GM23338 (cell line): ENCODE measurements around the gene MYOM1. TPM values are rescaled to one million over a fixed set of nuclear protein-coding genes. Genes with fewer than 3 reads are reported as not detected.

Source experiments
- ATAC-seq: fragments of 200-7000 bp; cut with Tn5 transposase; 3 replicates; pipeline ENCODE4 v1.9.1; 2020
- DNase-seq: peaks from one replicate; pipeline ENCODE4 v3.0.0-alpha.2; 2015; ENCODE audit warnings: low spot score
- H2AFZ ChIP-seq: fragments of 200-600 bp; sonication (generic); 2 replicates; pipeline ENCODE4 v1.8.0; 2016; ENCODE audit warnings: antibody characterized with exemption, mild to moderate bottlenecking, moderate library complexity
- H3F3A ChIP-seq: fragments of 200-600 bp; sonication (generic); replicated peaks from 2 replicates; pipeline ENCODE4 v1.8.0; 2017; ENCODE audit warnings: antibody characterized with exemption, mixed run types, low read depth
- H3K27ac ChIP-seq: fragments of 200-600 bp; sonication (generic); 2 replicates; pipeline ENCODE4 v1.6.1; 2016; ENCODE audit warnings: low read depth
- H3K27me3 ChIP-seq: fragments of 200-600 bp; sonication (generic); 2 replicates; pipeline ENCODE4 v1.8.0; 2016; ENCODE audit warnings: mild to moderate bottlenecking, mixed run types, moderate library complexity; ENCODE audit not compliant: insufficient read depth
- H3K36me3 ChIP-seq: fragments of 200-600 bp; sonication (generic); 2 replicates; pipeline ENCODE4 v1.8.0; 2016; ENCODE audit warnings: mild to moderate bottlenecking; ENCODE audit not compliant: insufficient read depth
- H3K4me1 ChIP-seq: fragments of 200-600 bp; sonication (generic); 2 replicates; pipeline ENCODE4 v1.8.0; 2016; ENCODE audit warnings: mild to moderate bottlenecking, moderate library complexity; ENCODE audit not compliant: insufficient read depth
- H3K4me2 ChIP-seq: fragments of 200-600 bp; sonication (generic); 2 replicates; pipeline ENCODE4 v1.7.1; 2017; ENCODE audit warnings: mixed run types
- H3K4me3 ChIP-seq: fragments of 200-600 bp; sonication (generic); 2 replicates; pipeline ENCODE4 v1.6.1; 2016; ENCODE audit warnings: mixed run types
- H3K79me2 ChIP-seq: fragments of 200-600 bp; sonication (generic); replicated peaks from 2 replicates; pipeline ENCODE4 v1.8.0; 2017; ENCODE audit warnings: mild to moderate bottlenecking; ENCODE audit not compliant: insufficient read depth
- H3K9me2 ChIP-seq: fragments of 200-600 bp; sonication (generic); 2 replicates; pipeline ENCODE4 v1.8.0; 2017; ENCODE audit not compliant: insufficient read depth
- H4K20me1 ChIP-seq: fragments of 200-600 bp; sonication (generic); replicated peaks from 2 replicates; pipeline ENCODE4 v1.8.0; 2017; ENCODE audit warnings: mild to moderate bottlenecking; ENCODE audit not compliant: insufficient read depth
- H3K27ac Mint-ChIP-seq: 2 replicates; pipeline ENCODE4 v1.8.0; 2020; ENCODE audit warnings: inconsistent platforms, mild to moderate bottlenecking, moderate library complexity, mixed read lengths
- H3K27me3 Mint-ChIP-seq: 3 replicates; pipeline ENCODE4 v1.8.0; 2022; ENCODE audit warnings: low read depth, mild to moderate bottlenecking, moderate library complexity, mixed read lengths, inconsistent platforms; ENCODE audit not compliant: insufficient read depth, poor library complexity
- H3K36me3 Mint-ChIP-seq: 3 replicates; pipeline ENCODE4 v1.8.0; 2021; ENCODE audit warnings: low read depth, mild to moderate bottlenecking, inconsistent platforms, moderate library complexity, mixed read lengths
- H3K4me1 Mint-ChIP-seq: 3 replicates; pipeline ENCODE4 v1.8.0; 2020; ENCODE audit warnings: mild to moderate bottlenecking, inconsistent platforms, mixed read lengths
- H3K4me3 Mint-ChIP-seq: 3 replicates; pipeline ENCODE4 v1.8.0; 2021; ENCODE audit warnings: moderate library complexity, mild to moderate bottlenecking, inconsistent platforms, mixed read lengths
- H3K9me3 Mint-ChIP-seq: 3 replicates; pipeline ENCODE4 v1.8.0; 2020; ENCODE audit warnings: moderate library complexity, mild to moderate bottlenecking, inconsistent platforms, mixed read lengths
- CREB1 ChIP-seq: fragments of 250-450 bp; sonication (Bioruptor Pico); IDR thresholded peaks from 2 replicates; pipeline ENCODE4 v1.5.0; 2020; ENCODE audit warnings: low read depth, mild to moderate bottlenecking, moderate library complexity
- CTCF ChIP-seq, 2 experiments: fragments of 200-600 bp in 1 of 2; sonication (generic) in 1 of 2; conservative IDR thresholded peaks; 2 replicates each; pipeline versions ENCODE4 v1.5.1 to v1.6.1; 2016 to 2017; ENCODE audit warnings: antibody characterized with exemption in 2 of 2, low read depth in 2 of 2, mild to moderate bottlenecking in 2 of 2, moderate library complexity in 1 of 2
- EZH2 ChIP-seq: fragments of 200-600 bp; sonication (generic); IDR thresholded peaks from one replicate; pipeline ENCODE4 v1.8.0; 2017; ENCODE audit warnings: antibody characterized with exemption, mild to moderate bottlenecking, low read depth; ENCODE audit not compliant: unreplicated experiment
- EZH2phosphoT487 ChIP-seq: fragments of 200-600 bp; sonication (generic); IDR thresholded peaks from one replicate; pipeline ENCODE4 v1.8.1; 2018; ENCODE audit warnings: antibody characterized with exemption; ENCODE audit not compliant: unreplicated experiment
- JUNB ChIP-seq: IDR thresholded peaks from one replicate; pipeline ENCODE4 v1.6.1; 2016; ENCODE audit warnings: antibody characterized with exemption; ENCODE audit not compliant: unreplicated experiment
- ZNF114 ChIP-seq: fragments of 250-450 bp; sonication (Bioruptor Pico); IDR thresholded peaks from 2 replicates; pipeline ENCODE4 v1.5.0; 2020; ENCODE audit warnings: mild to moderate bottlenecking, moderate library complexity
- ZNF331 ChIP-seq: fragments of 250-450 bp; sonication (Bioruptor Pico); IDR thresholded peaks from 2 replicates; pipeline ENCODE4 v1.5.0; 2020; ENCODE audit warnings: low read depth, mild to moderate bottlenecking, moderate library complexity
- ZNF462 ChIP-seq: fragments of 250-450 bp; sonication (Bioruptor Pico); IDR thresholded peaks from 2 replicates; pipeline ENCODE4 v1.5.0; 2020; ENCODE audit warnings: mild to moderate bottlenecking, moderate library complexity
- polyA plus RNA-seq: library from polyadenylated mRNA; unstranded; fragments of >200 nt; fragmentation: Nextera tagmentation; extraction: Ambion mirVana; gene quantifications from 2 replicates; pipeline ENCODE4 v1.2.1, GENCODE V29; 2016
- total RNA-seq: library from RNA; depleted of rRNA; stranded (reverse); fragments of >200 nt; shearing (Covaris generic); gene quantifications from 2 replicates; pipeline ENCODE4 v1.2.3, GENCODE V29; 2014
- TF ChIP-seq, protein P1 (sequence below): IDR thresholded peaks from 2 replicates; pipeline ENCODE4 v1.6.1; 2016; ENCODE audit warnings: antibody characterized with exemption
- TF ChIP-seq, protein P2 (sequence below): IDR thresholded peaks from one replicate; pipeline ENCODE4 v1.6.1; 2018; ENCODE audit warnings: antibody characterized with exemption; ENCODE audit not compliant: unreplicated experiment

The MYOM1 gene
- total and polyA plus RNA-seq, 2 experiments from 2014 or later, result 0.27 to 0.38 TPM

DNA sequence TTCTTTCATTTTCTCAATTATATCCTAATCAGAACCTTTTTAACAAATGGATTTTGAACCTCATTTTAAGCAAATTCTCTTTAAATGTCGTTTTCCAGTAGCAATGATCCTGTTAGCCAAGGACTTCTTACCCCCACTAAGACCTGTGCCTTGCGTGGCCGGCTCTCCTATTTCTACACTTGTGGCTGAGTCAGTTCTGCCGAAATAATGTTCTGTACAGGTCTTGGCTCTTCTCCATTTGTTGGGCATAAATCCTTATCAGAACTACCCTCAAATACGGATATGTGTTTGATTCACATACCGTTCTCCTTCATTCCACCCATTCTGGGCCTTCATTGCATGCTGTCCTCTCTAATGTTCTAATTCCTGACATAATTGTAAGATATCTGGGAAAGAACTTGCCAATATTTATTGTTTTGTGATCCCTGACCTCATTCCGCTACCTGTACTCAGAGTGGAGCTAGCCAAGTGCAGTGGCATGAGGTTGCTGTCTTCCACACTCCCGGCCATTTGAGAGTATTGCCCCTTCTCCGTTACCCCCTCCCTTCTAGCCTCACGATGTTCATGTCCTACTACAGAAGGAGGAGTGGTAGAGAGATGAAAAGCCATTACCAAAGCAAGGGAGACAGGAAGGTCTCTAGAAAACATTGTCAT lies 78.7 kb downstream of the MYOM1 start (continued):
- TF ChIP-seq ZNF462 (CRISPR knock-in tag), result no peak
- TF ChIP-seq, protein P1, sequence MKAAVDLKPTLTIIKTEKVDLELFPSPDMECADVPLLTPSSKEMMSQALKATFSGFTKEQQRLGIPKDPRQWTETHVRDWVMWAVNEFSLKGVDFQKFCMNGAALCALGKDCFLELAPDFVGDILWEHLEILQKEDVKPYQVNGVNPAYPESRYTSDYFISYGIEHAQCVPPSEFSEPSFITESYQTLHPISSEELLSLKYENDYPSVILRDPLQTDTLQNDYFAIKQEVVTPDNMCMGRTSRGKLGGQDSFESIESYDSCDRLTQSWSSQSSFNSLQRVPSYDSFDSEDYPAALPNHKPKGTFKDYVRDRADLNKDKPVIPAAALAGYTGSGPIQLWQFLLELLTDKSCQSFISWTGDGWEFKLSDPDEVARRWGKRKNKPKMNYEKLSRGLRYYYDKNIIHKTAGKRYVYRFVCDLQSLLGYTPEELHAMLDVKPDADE, result no peak

- no peak for ATAC-seq
- TF ChIP-seq, protein P2, sequence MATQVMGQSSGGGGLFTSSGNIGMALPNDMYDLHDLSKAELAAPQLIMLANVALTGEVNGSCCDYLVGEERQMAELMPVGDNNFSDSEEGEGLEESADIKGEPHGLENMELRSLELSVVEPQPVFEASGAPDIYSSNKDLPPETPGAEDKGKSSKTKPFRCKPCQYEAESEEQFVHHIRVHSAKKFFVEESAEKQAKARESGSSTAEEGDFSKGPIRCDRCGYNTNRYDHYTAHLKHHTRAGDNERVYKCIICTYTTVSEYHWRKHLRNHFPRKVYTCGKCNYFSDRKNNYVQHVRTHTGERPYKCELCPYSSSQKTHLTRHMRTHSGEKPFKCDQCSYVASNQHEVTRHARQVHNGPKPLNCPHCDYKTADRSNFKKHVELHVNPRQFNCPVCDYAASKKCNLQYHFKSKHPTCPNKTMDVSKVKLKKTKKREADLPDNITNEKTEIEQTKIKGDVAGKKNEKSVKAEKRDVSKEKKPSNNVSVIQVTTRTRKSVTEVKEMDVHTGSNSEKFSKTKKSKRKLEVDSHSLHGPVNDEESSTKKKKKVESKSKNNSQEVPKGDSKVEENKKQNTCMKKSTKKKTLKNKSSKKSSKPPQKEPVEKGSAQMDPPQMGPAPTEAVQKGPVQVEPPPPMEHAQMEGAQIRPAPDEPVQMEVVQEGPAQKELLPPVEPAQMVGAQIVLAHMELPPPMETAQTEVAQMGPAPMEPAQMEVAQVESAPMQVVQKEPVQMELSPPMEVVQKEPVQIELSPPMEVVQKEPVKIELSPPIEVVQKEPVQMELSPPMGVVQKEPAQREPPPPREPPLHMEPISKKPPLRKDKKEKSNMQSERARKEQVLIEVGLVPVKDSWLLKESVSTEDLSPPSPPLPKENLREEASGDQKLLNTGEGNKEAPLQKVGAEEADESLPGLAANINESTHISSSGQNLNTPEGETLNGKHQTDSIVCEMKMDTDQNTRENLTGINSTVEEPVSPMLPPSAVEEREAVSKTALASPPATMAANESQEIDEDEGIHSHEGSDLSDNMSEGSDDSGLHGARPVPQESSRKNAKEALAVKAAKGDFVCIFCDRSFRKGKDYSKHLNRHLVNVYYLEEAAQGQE, result no peak
- TF ChIP-seq CTCF (conservative IDR thresholded peaks at IDR 0.05; ENCODE audit: low read depth in 2 of 2), result no peak
- no peak for TF ChIP-seq EZH2
- no peak for TF ChIP-seq ZNF114
- TF ChIP-seq CREB1, result no peak
- TF ChIP-seq, protein P1, result no peak
- TF ChIP-seq EZH2phosphoT487, result no peak
- no peak for TF ChIP-seq JUNB
- no peak for TF ChIP-seq ZNF331
Measured at GRCh38 chr18:3140342-3140741, 79.4 kb downstream of the MYOM1 start.

More at GRCh38 chr18:3140342-3140741, 79.4 kb downstream of the MYOM1 start:
- Mint-ChIP-seq H3K27me3 (peaks cover 1% of the 10 kb centered on the region), H3K27ac (no peak overlapping the region), H3K9me3 (peaks cover 11% of the 10 kb centered on the region; the same call in 1 of the 3 replicates), H3K36me3 (no peaks in the 10 kb centered on the region; the same call in 2 of the 3 replicates), H3K4me3 (no peak overlapping the region), H3K4me1 (no peaks in the 10 kb centered on the region; the same call in 2 of the 3 replicates)
- Histone ChIP-seq H3K4me2 (no peak overlapping the region), H3K9me2 (peaks cover 7% of the 10 kb centered on the region; the same call in 1 of the 2 replicates), H3K36me3 (no peaks in the 10 kb centered on the region), H2AFZ (no peak overlapping the region), H3K27ac (no peak overlapping the region), H3F3A (no peaks in the 10 kb centered on the region), H3K4me1 (no peaks in the 10 kb centered on the region), H3K4me3 (no peak overlapping the region), H3K79me2 (no peaks in the 10 kb centered on the region), H3K27me3 (no peaks in the 10 kb centered on the region), H4K20me1 (no peaks in the 10 kb centered on the region)
- no peak for DNase-seq
